Suprapubic skin (tissue), 4 donors: Measurements from ENCODE around the gene NARF. TPM values are rescaled to one million over a fixed set of nuclear protein-coding genes. Genes with fewer than 3 reads are reported as not detected.
"Not testable (repeated sequence)": the region's sequence is repeated elsewhere in the genome, so short reads cannot be mapped to it uniquely, and the experiment has no call there.

ENCODE experiments used
- DNase-seq, 2 donors: peaks; one replicate each; pipeline ENCODE4 v3.0.0-alpha.2; 2019; ENCODE audit warnings: low spot score in 2 of 2
- H3K27ac ChIP-seq: fragments of 200-600 bp; sonication (generic); one replicate; pipeline ENCODE4 v1.5.1; 2019
- H3K27me3 ChIP-seq: fragments of 200-600 bp; sonication (generic); one replicate; pipeline ENCODE4 v1.5.1; 2019
- H3K36me3 ChIP-seq: fragments of 200-600 bp; sonication (generic); one replicate; pipeline ENCODE4 v1.5.1; 2019
- H3K4me1 ChIP-seq: fragments of 200-600 bp; sonication (generic); one replicate; pipeline ENCODE4 v1.5.1; 2019
- H3K4me3 ChIP-seq: fragments of 200-600 bp; sonication (generic); one replicate; pipeline ENCODE4 v1.5.1; 2019; ENCODE audit warnings: mild to moderate bottlenecking
- H3K9me3 ChIP-seq: fragments of 200-600 bp; sonication (generic); one replicate; pipeline ENCODE4 v1.5.1; 2019
- CTCF ChIP-seq, 2 donors: fragments of 200-600 bp in 1 of 2; fragments of 450-650 bp in 1 of 2; sonication (generic) in 1 of 2; IDR thresholded peaks; one replicate each; pipeline ENCODE4 v1.5.1; 2016 to 2019; ENCODE audit warnings: antibody characterized with exemption in 2 of 2, mild to moderate bottlenecking in 1 of 2, moderate library complexity in 1 of 2
- EP300 ChIP-seq: sonication (generic); formaldehyde crosslinking; IDR thresholded peaks from one replicate; pipeline ENCODE4 v1.6.1; 2017; ENCODE audit warnings: antibody characterized with exemption
- POLR2A ChIP-seq, 2 donors: fragments of 450-650 bp; IDR thresholded peaks; one replicate each; pipeline ENCODE4 v1.6.1; 2017; ENCODE audit warnings: antibody characterized with exemption in 2 of 2, mild to moderate bottlenecking in 2 of 2, moderate library complexity in 2 of 2
- POLR2AphosphoS5 ChIP-seq, 3 donors: sonication (generic); formaldehyde crosslinking; IDR thresholded peaks; one replicate each; pipeline ENCODE4 v1.6.1; 2017; ENCODE audit warnings: antibody characterized with exemption in 3 of 3
- WGBS: methylation state at CpG from one replicate; pipeline ENCODE4 v1.1.5; 2018; 5-methylcytosine and 5-hydroxymethylcytosine counted together
- total RNA-seq, 4 donors: library from RNA; depleted of rRNA; stranded (reverse); fragments of >200 nt; gene quantifications; one replicate each; pipeline ENCODE4 v1.1.0, GENCODE V29; 2016

The NARF gene
- total RNA-seq, 4 donors from 2014 or later, result 37.6 to 105 (median 44.7) TPM

- H3K36me3 ChIP-seq, result no peaks in the 10 kb centered on the region
- no peak overlapping the region for H3K4me3 ChIP-seq
- 26% methylated on average over 16 of the region's 17 CpGs for WGBS
- H3K4me1 ChIP-seq, result peaks cover 84% of the 10 kb centered on the region
- peak in 1 of 2 donors; percentile 85 for DNase-seq
- H3K27me3 ChIP-seq, result no peaks in the 10 kb centered on the region
- TF ChIP-seq CTCF (IDR thresholded peaks at IDR 0.05), result peak; percentile 42 to 57
- no peak for TF ChIP-seq EP300
- TF ChIP-seq POLR2A (IDR thresholded peaks at IDR 0.05), result no peak
- H3K27ac ChIP-seq, result peak overlapping the region; percentile 66
- no peaks in the 10 kb centered on the region for H3K9me3 ChIP-seq
These were observed 70.1 kb downstream of the NARF start for GRCh38 chr17:82528484-82529265.

GRCh38 chr17:82529914-82530300 is 71.4 kb downstream of the NARF start:
- 60% methylated on average over 9 of the region's 9 CpGs for WGBS
- H3K4me3 ChIP-seq, result no peak overlapping the region
- no peaks in the 10 kb centered on the region for H3K27me3 ChIP-seq
- H3K9me3 ChIP-seq, result no peaks in the 10 kb centered on the region
- H3K4me1 ChIP-seq, result peaks cover 88% of the 10 kb centered on the region
- TF ChIP-seq POLR2A (IDR thresholded peaks at IDR 0.05) (no peak), POLR2AphosphoS5 (IDR thresholded peaks at IDR 0.05) (no peak), CTCF (IDR thresholded peaks at IDR 0.05) (no peak), EP300 (no peak)
- H3K36me3 ChIP-seq, result no peaks in the 10 kb centered on the region
- peak overlapping the region; percentile 66 for H3K27ac ChIP-seq
- no peak for DNase-seq

- Histone ChIP-seq H3K27ac (no peak overlapping the region), H3K27me3 (no peaks in the 10 kb centered on the region), H3K4me3 (no peak overlapping the region), H3K4me1 (peaks cover 90% of the 10 kb centered on the region), H3K9me3 (no peaks in the 10 kb centered on the region), H3K36me3 (no peaks in the 10 kb centered on the region)
- 89% methylated on average over 7 of the region's 7 CpGs for WGBS
- no peak for DNase-seq
- TF ChIP-seq POLR2A (IDR thresholded peaks at IDR 0.05) (no peak), POLR2AphosphoS5 (IDR thresholded peaks at IDR 0.05) (no peak), EP300 (no peak)
These were observed 72.9 kb downstream of the NARF start for GRCh38 chr17:82531431-82531881.

- 64% methylated on average over 7 of the region's 7 CpGs for WGBS
- TF ChIP-seq POLR2A (IDR thresholded peaks at IDR 0.05), result no peak
- no peak for TF ChIP-seq EP300
- TF ChIP-seq POLR2AphosphoS5 (IDR thresholded peaks at IDR 0.05), result no peak
- TF ChIP-seq CTCF (IDR thresholded peaks at IDR 0.05), result no peak
- H3K36me3 ChIP-seq, result no peaks in the 10 kb centered on the region
- H3K4me3 ChIP-seq, result no peak overlapping the region
- peak overlapping the region; percentile 94 for H3K27ac ChIP-seq
- H3K9me3 ChIP-seq, result no peaks in the 10 kb centered on the region
- peaks cover 95% of the 10 kb centered on the region for H3K4me1 ChIP-seq
- no peaks in the 10 kb centered on the region for H3K27me3 ChIP-seq
- no peak for DNase-seq
These were observed 75.9 kb downstream of the NARF start for GRCh38 chr17:82534401-82534812.

GRCh38 chr17:82536512-82537201 is 78.1 kb downstream of the NARF start:
- H3K4me1 ChIP-seq, result peaks cover 84% of the 10 kb centered on the region
- 7% methylated on average over 6 of the region's 6 CpGs for WGBS

GRCh38 chr17:82537228-82537627 is 78.7 kb downstream of the NARF start:
- not testable (repeated sequence) for H3K9me3 ChIP-seq, DNase-seq, H3K27me3 ChIP-seq, H3K36me3 ChIP-seq
- peaks cover 81% of the 10 kb centered on the region for H3K4me1 ChIP-seq
- H3K27ac ChIP-seq, result peak overlapping the region; percentile 94
- 62% methylated on average over 9 of the region's 9 CpGs for WGBS
- H3K4me3 ChIP-seq, result peak overlapping the region; percentile 27

More at GRCh38 chr17:82536512-82537201, 78.1 kb downstream of the NARF start:
- peak in 1 of 2 donors; percentile 82 for DNase-seq
- no peaks in the 10 kb centered on the region for H3K9me3 ChIP-seq
- no peaks in the 10 kb centered on the region for H3K36me3 ChIP-seq
- peak overlapping the region; percentile 27 for H3K4me3 ChIP-seq
- peak overlapping the region; percentile 94 for H3K27ac ChIP-seq
- H3K27me3 ChIP-seq, result no peaks in the 10 kb centered on the region
- TF ChIP-seq POLR2AphosphoS5 (IDR thresholded peaks at IDR 0.05) (no peak), POLR2A (IDR thresholded peaks at IDR 0.05) (no peak), CTCF (IDR thresholded peaks at IDR 0.05) (no peak), EP300 (no peak)

- H3K27me3 ChIP-seq, H3K36me3 ChIP-seq, H3K9me3 ChIP-seq, DNase-seq, H3K4me3 ChIP-seq: not testable (repeated sequence)
- Histone ChIP-seq H3K27ac (peak overlapping the region; percentile 94), H3K4me1 (peaks cover 73% of the 10 kb centered on the region)
- 76% methylated on average over 18 of the region's 18 CpGs for WGBS
These were observed 80.5 kb downstream of the NARF start for GRCh38 chr17:82539076-82539475.
